Measurements from ENCODE around the gene CPLX4.

- no peak for TF ChIP-seq POLR2A (IDR thresholded peaks at IDR 0.05; ENCODE audit: low read depth, low read length)
- TF ChIP-seq TAF1 (IDR thresholded peaks at IDR 0.05; ENCODE audit: low read depth, low read length): no peak
- no peak for TF ChIP-seq POLR2AphosphoS5 (IDR thresholded peaks at IDR 0.05; ENCODE audit: low read depth, low read length)
- no peak for TF ChIP-seq SPI1 (IDR thresholded peaks at IDR 0.05; ENCODE audit: low read depth, low read length)
- no peak for TF ChIP-seq PAX5 (IDR thresholded peaks at IDR 0.05; ENCODE audit: insufficient read depth, low read length, severe bottlenecking)
- TF ChIP-seq POU2F2 (IDR thresholded peaks at IDR 0.05; ENCODE audit: low read depth, low read length): no peak
These were observed 19.6 kb downstream of the CPLX4 start for GRCh38 chr18:59298871-59299270.

Data from GM12891 (cell line).